Activated CD8-positive, alpha-beta T cell treated with anti-CD3 and anti-CD28 coated beads, Interleukin-2, amount 10 ng/mL, durations not matched to agents 7 days and 5 days (primary cell): ENCODE results near the gene TRAPPC6A. TPM values are rescaled to one million over a fixed set of nuclear protein-coding genes. Genes with fewer than 3 reads are reported as not detected.

ENCODE experiments used
- ATAC-seq: fragments of 150-1000 bp; cut with Tn5 transposase; one replicate; pipeline ENCODE4 v1.10.0; 2021; ENCODE audit warnings: moderate library complexity
- CTCF ChIA-PET: fragments of 350-600 bp; sonication (Branson Sonifier 250); formaldehyde crosslinking; loops from one replicate; lab custom pipeline; 2021; ENCODE audit warnings: antibody characterized with exemption; lab: Charles Lee
- POLR2A ChIA-PET: fragments of 350-600 bp; sonication (Branson Sonifier 250); formaldehyde crosslinking; loops from one replicate; lab custom pipeline; 2021; ENCODE audit warnings: antibody characterized with exemption; lab: Charles Lee
- DNase-seq: peaks from one replicate; pipeline ENCODE4 v3.0.0-alpha.2; 2020
- H3K27ac Mint-ChIP-seq: one replicate; pipeline ENCODE4 v1.8.0; 2021; ENCODE audit warnings: mild to moderate bottlenecking, mixed read lengths
- H3K27me3 Mint-ChIP-seq: one replicate; pipeline ENCODE4 v1.8.0; 2021; ENCODE audit warnings: low read depth, mixed read lengths
- H3K36me3 Mint-ChIP-seq: one replicate; pipeline ENCODE4 v1.8.0; 2021; ENCODE audit warnings: low read depth, mixed read lengths
- H3K4me1 Mint-ChIP-seq: one replicate; pipeline ENCODE4 v1.8.0; 2021; ENCODE audit warnings: low read depth, mixed read lengths
- H3K4me3 Mint-ChIP-seq: one replicate; pipeline ENCODE4 v1.8.0; 2021; ENCODE audit warnings: mild to moderate bottlenecking, mixed read lengths
- H3K9me3 Mint-ChIP-seq: one replicate; pipeline ENCODE4 v1.8.0; 2022; ENCODE audit warnings: mixed read lengths; ENCODE audit not compliant: insufficient read depth
- total RNA-seq, 2 experiments: library from RNA; stranded (reverse); gene quantifications; one replicate each; pipeline ENCODE4 v1.2.3, GENCODE V29; 2021

Gene TRAPPC6A
- total RNA-seq, 2 experiments from 2014 or later: 54.0 to 55.5 TPM

GRCh38 chr19:45151821-45152503, 26.1 kb downstream of the TRAPPC6A start:
- ChIA-PET CTCF (interaction anchor here (0.7 to 1.1 kb wide), 3 partner anchors 12 to 92 kb away, joined by 3 read pairs; no protein-coding TSS in a partner anchor), POLR2A (interaction anchor here (2.5 kb wide), 1 partner anchor 26 kb away, joined by 10 read pairs; the partner anchor contains the start of genes BLOC1S3 and TRAPPC6A)
- Mint-ChIP-seq H3K36me3 (peaks cover 16% of the 10 kb centered on the region), H3K4me1 (peaks cover 34% of the 10 kb centered on the region), H3K27ac (no peak overlapping the region), H3K27me3 (peaks cover 29% of the 10 kb centered on the region), H3K4me3 (peak overlapping the region; percentile 25), H3K9me3 (no peaks in the 10 kb centered on the region)
- DNase-seq (no peak), ATAC-seq (no peak)

GRCh38 chr19:45151320-45151719, 26.7 kb downstream of the TRAPPC6A start:
- DNase-seq (no peak), ATAC-seq (no peak)
- Mint-ChIP-seq H3K36me3 (peaks cover 16% of the 10 kb centered on the region), H3K4me3 (peak overlapping the region; percentile 25), H3K27ac (no peak overlapping the region), H3K4me1 (peaks cover 34% of the 10 kb centered on the region), H3K9me3 (no peaks in the 10 kb centered on the region), H3K27me3 (peaks cover 29% of the 10 kb centered on the region)
- POLR2A ChIA-PET: no interaction called here
- CTCF ChIA-PET: interaction anchor here (1.1 kb wide), 1 partner anchor 92 kb away, joined by 3 read pairs; no protein-coding TSS in a partner anchor

GRCh38 chr19:45150751-45151281, 27.2 kb downstream of the TRAPPC6A start:
- POLR2A ChIA-PET: no interaction called here
- H3K4me1 Mint-ChIP-seq: peaks cover 34% of the 10 kb centered on the region
- no peaks in the 10 kb centered on the region for H3K9me3 Mint-ChIP-seq
- CTCF ChIA-PET: interaction anchor here (1.1 to 1.8 kb wide), 2 partner anchors 25 to 91 kb away, joined by 3 to 12 read pairs; no protein-coding TSS in a partner anchor
- DNase-seq (no peak), ATAC-seq (no peak)
- peaks cover 26% of the 10 kb centered on the region for H3K27me3 Mint-ChIP-seq
- peaks cover 16% of the 10 kb centered on the region for H3K36me3 Mint-ChIP-seq
- no peak overlapping the region for H3K27ac Mint-ChIP-seq
- no peak overlapping the region for H3K4me3 Mint-ChIP-seq

- no peak overlapping the region for H3K27ac Mint-ChIP-seq
- POLR2A ChIA-PET: no interaction called here
- no peaks in the 10 kb centered on the region for H3K9me3 Mint-ChIP-seq
- peaks cover 22% of the 10 kb centered on the region for H3K27me3 Mint-ChIP-seq
- DNase-seq (no peak), ATAC-seq (no peak)
- H3K4me1 Mint-ChIP-seq: peaks cover 34% of the 10 kb centered on the region
- CTCF ChIA-PET: interaction anchor here (1.0 to 1.8 kb wide), 2 partner anchors 13 to 24 kb away, joined by 4 to 12 read pairs; no protein-coding TSS in a partner anchor
- no peak overlapping the region for H3K4me3 Mint-ChIP-seq
- peaks cover 16% of the 10 kb centered on the region for H3K36me3 Mint-ChIP-seq
Observed at GRCh38 chr19:45150180-45150579, 27.9 kb downstream of the TRAPPC6A start.

- Mint-ChIP-seq H3K4me1 (peaks cover 31% of the 10 kb centered on the region), H3K27ac (no peak overlapping the region), H3K4me3 (no peak overlapping the region), H3K36me3 (peaks cover 16% of the 10 kb centered on the region), H3K27me3 (peaks cover 17% of the 10 kb centered on the region), H3K9me3 (no peaks in the 10 kb centered on the region)
- no peak for ATAC-seq
- CTCF ChIA-PET: interaction anchor here (1.2 to 1.8 kb wide), 2 partner anchors 16 to 23 kb away, joined by 5 to 12 read pairs; no protein-coding TSS in a partner anchor
- POLR2A ChIA-PET: no interaction called here
- no peak for DNase-seq
Observed at GRCh38 chr19:45149129-45149528, 28.9 kb downstream of the TRAPPC6A start.

GRCh38 chr19:45147835-45148676, 30.0 kb downstream of the TRAPPC6A start:
- ChIA-PET POLR2A (no interaction called here), CTCF (no interaction called here)
- H3K4me3 Mint-ChIP-seq: no peak overlapping the region
- no peak for DNase-seq
- H3K27me3 Mint-ChIP-seq: peaks cover 12% of the 10 kb centered on the region
- peaks cover 14% of the 10 kb centered on the region for H3K36me3 Mint-ChIP-seq
- no peak for ATAC-seq
- H3K27ac Mint-ChIP-seq: no peak overlapping the region
- H3K9me3 Mint-ChIP-seq: no peaks in the 10 kb centered on the region
- peaks cover 25% of the 10 kb centered on the region for H3K4me1 Mint-ChIP-seq

- Mint-ChIP-seq H3K36me3 (peaks cover 15% of the 10 kb centered on the region), H3K4me3 (no peak overlapping the region), H3K27me3 (peaks cover 6% of the 10 kb centered on the region), H3K4me1 (peaks cover 19% of the 10 kb centered on the region), H3K27ac (no peak overlapping the region), H3K9me3 (no peaks in the 10 kb centered on the region)
- DNase-seq: no peak
- POLR2A ChIA-PET: no interaction called here
- no peak for ATAC-seq
- CTCF ChIA-PET: no interaction called here
Observed at GRCh38 chr19:45146741-45147205, 31.3 kb downstream of the TRAPPC6A start.

GRCh38 chr19:45146251-45146650, 31.8 kb downstream of the TRAPPC6A start:
- Mint-ChIP-seq H3K36me3 (peaks cover 13% of the 10 kb centered on the region), H3K9me3 (no peaks in the 10 kb centered on the region), H3K4me1 (peaks cover 14% of the 10 kb centered on the region), H3K4me3 (no peak overlapping the region), H3K27ac (no peak overlapping the region), H3K27me3 (peaks cover under 1% of the 10 kb centered on the region)
- ATAC-seq: no peak
- no peak for DNase-seq
- ChIA-PET CTCF (no interaction called here), POLR2A (no interaction called here)

- no peak for DNase-seq
- POLR2A ChIA-PET: interaction anchor here (0.5 kb wide), 1 partner anchor 58 kb away, joined by 3 read pairs; no protein-coding TSS in a partner anchor
- ATAC-seq: no peak
- H3K4me1 Mint-ChIP-seq: peaks cover 12% of the 10 kb centered on the region
- no peak overlapping the region for H3K4me3 Mint-ChIP-seq
- CTCF ChIA-PET: no interaction called here
- H3K9me3 Mint-ChIP-seq: no peaks in the 10 kb centered on the region
- peaks cover 14% of the 10 kb centered on the region for H3K36me3 Mint-ChIP-seq
- H3K27ac Mint-ChIP-seq: no peak overlapping the region
- H3K27me3 Mint-ChIP-seq: no peaks in the 10 kb centered on the region
Observed at GRCh38 chr19:45145270-45146189, 32.5 kb downstream of the TRAPPC6A start.

GRCh38 chr19:45144431-45145269, 33.4 kb downstream of the TRAPPC6A start:
- CTCF ChIA-PET: no interaction called here
- Mint-ChIP-seq H3K9me3 (no peaks in the 10 kb centered on the region), H3K27me3 (no peaks in the 10 kb centered on the region), H3K36me3 (peaks cover 11% of the 10 kb centered on the region), H3K4me1 (peaks cover 10% of the 10 kb centered on the region), H3K4me3 (no peak overlapping the region), H3K27ac (no peak overlapping the region)
- ATAC-seq: no peak
- POLR2A ChIA-PET: interaction anchor here (0.5 to 0.7 kb wide), 2 partner anchors 15 to 57 kb away, joined by 3 to 4 read pairs; no protein-coding TSS in a partner anchor
- no peak for DNase-seq
